ENCODE measurements around the gene SPANXC.

SPANXC gene

GRCh38 chrX:141201962-141202361, 40.4 kb downstream of the SPANXC start:
- no peak for DNase-seq (ENCODE audit: low read depth)
- no peak for TF ChIP-seq CTCF (conservative IDR thresholded peaks at IDR 0.05; ENCODE audit: low read depth, low read length)

More at GRCh38 chrX:141201962-141202361, 40.4 kb downstream of the SPANXC start:
- no peak overlapping the region for H3K4me3 ChIP-seq (ENCODE audit: low read depth, low read length)
